AG09309 (cell line): ENCODE data around the gene CNOT3.
"Not testable (repeated sequence)": the region's sequence is repeated elsewhere in the genome, so short reads cannot be mapped to it uniquely, and the experiment has no call there.

Experiments used
- DNase-seq: peaks from one replicate; pipeline ENCODE4 v3.0.0-alpha.2; 2010; ENCODE audit warnings: low read depth
- H3K4me3 ChIP-seq: 2 replicates; pipeline ENCODE4 v1.5.1; 2011; ENCODE audit warnings: mild to moderate bottlenecking, low read depth, low read length, moderate library complexity; ENCODE audit not compliant: control insufficient read depth
- CTCF ChIP-seq: IDR thresholded peaks from 2 replicates; pipeline ENCODE4 v1.5.1; 2011; ENCODE audit warnings: mild to moderate bottlenecking, low read depth, low read length, inconsistent platforms; ENCODE audit not compliant: insufficient read depth, control insufficient read depth; ENCODE audit errors: missing control alignments

The CNOT3 gene

GRCh38 chr19:54162241-54162805 is 24.8 kb downstream of the CNOT3 start:
- no peak for DNase-seq
- H3K4me3 ChIP-seq, result peak overlapping the region; percentile 46
- TF ChIP-seq CTCF, result no peak

GRCh38 chr19:54162884-54163283 is 25.3 kb downstream of the CNOT3 start:
- TF ChIP-seq CTCF, result no peak
- H3K4me3 ChIP-seq, result no peak overlapping the region

GRCh38 chr19:54164369-54165068 is 27.0 kb downstream of the CNOT3 start:
- H3K4me3 ChIP-seq, result no peak overlapping the region
- no peak for TF ChIP-seq CTCF
- DNase-seq, result no peak

More at GRCh38 chr19:54162884-54163283, 25.3 kb downstream of the CNOT3 start:
- no peak for DNase-seq

GRCh38 chr19:54165222-54165621 is 27.7 kb downstream of the CNOT3 start:
- no peak for TF ChIP-seq CTCF
- H3K4me3 ChIP-seq, result no peak overlapping the region
- no peak for DNase-seq

GRCh38 chr19:54168174-54168917 is 30.8 kb downstream of the CNOT3 start:
- no peak overlapping the region for H3K4me3 ChIP-seq
- no peak for DNase-seq
- peak; percentile 96 for TF ChIP-seq CTCF

GRCh38 chr19:54169149-54169740 is 31.7 kb downstream of the CNOT3 start:
- DNase-seq, result no peak
- no peak for TF ChIP-seq CTCF
- H3K4me3 ChIP-seq, result no peak overlapping the region

GRCh38 chr19:54171736-54172431 is 34.3 kb downstream of the CNOT3 start:
- DNase-seq, result not testable (repeated sequence)

More at GRCh38 chr19:54171736-54172431, 34.3 kb downstream of the CNOT3 start:
- not testable (repeated sequence) for H3K4me3 ChIP-seq
